ENCODE data around the gene CORO1C.
A peak's percentile ranks its signal among the peaks of the same experiment; 100 is the strongest.
"Not testable (repeated sequence)": the region's sequence is repeated elsewhere in the genome, so short reads cannot be mapped to it uniquely, and the experiment has no call there.

Gene CORO1C

GRCh38 chr12:108666401-108666881 is 64.9 kb downstream of the CORO1C start:
- peaks cover 66% of the 10 kb centered on the region for H3K4me1 ChIP-seq (ENCODE audit: control insufficient read depth, insufficient read depth, low read length)
- H3K27me3 ChIP-seq (replicated peaks; ENCODE audit: control insufficient read depth, insufficient read depth, low read length), result no peaks in the 10 kb centered on the region
- peaks cover 10% of the 10 kb centered on the region for H3K36me3 ChIP-seq (ENCODE audit: control insufficient read depth, insufficient read depth, low read length, severe bottlenecking)
- peak; percentile 56 for DNase-seq (ENCODE audit: low read depth)
- H3K9me3 ChIP-seq (ENCODE audit: control insufficient read depth, low read length), result no peaks in the 10 kb centered on the region
- H3K9ac ChIP-seq (ENCODE audit: low read length), result peak overlapping the region; percentile 67
- H3K4me3 ChIP-seq (ENCODE audit: low read length), result no peak overlapping the region

- H3K4me1 ChIP-seq (ENCODE audit: control insufficient read depth, insufficient read depth, low read length), result peaks cover 70% of the 10 kb centered on the region
- H3K36me3 ChIP-seq (ENCODE audit: control insufficient read depth, insufficient read depth, low read length, severe bottlenecking), result peaks cover 13% of the 10 kb centered on the region
- no peaks in the 10 kb centered on the region for H3K27me3 ChIP-seq (replicated peaks; ENCODE audit: control insufficient read depth, insufficient read depth, low read length)
- H3K9ac ChIP-seq (ENCODE audit: low read length), result peak overlapping the region; percentile 67
- no peaks in the 10 kb centered on the region for H3K9me3 ChIP-seq (ENCODE audit: control insufficient read depth, low read length)
- DNase-seq (ENCODE audit: low read depth), result no peak
- H3K4me3 ChIP-seq (ENCODE audit: low read length), result no peak overlapping the region
Observed at GRCh38 chr12:108665608-108666202, 65.6 kb downstream of the CORO1C start.

- Histone ChIP-seq H3K4me3 (ENCODE audit: low read length) (peak overlapping the region; percentile 67), H3K36me3 (ENCODE audit: control insufficient read depth, insufficient read depth, low read length, severe bottlenecking) (peaks cover 16% of the 10 kb centered on the region), H3K9me3 (ENCODE audit: control insufficient read depth, low read length) (no peaks in the 10 kb centered on the region), H3K27me3 (replicated peaks; ENCODE audit: control insufficient read depth, insufficient read depth, low read length) (no peaks in the 10 kb centered on the region), H3K4me1 (ENCODE audit: control insufficient read depth, insufficient read depth, low read length) (peaks cover 77% of the 10 kb centered on the region), H3K9ac (ENCODE audit: low read length) (peak overlapping the region; percentile 80)
- peak; percentile 97 for DNase-seq (ENCODE audit: low read depth)
Observed at GRCh38 chr12:108664338-108665258, 66.7 kb downstream of the CORO1C start.

- peaks cover 26% of the 10 kb centered on the region for H3K36me3 ChIP-seq (ENCODE audit: control insufficient read depth, insufficient read depth, low read length, severe bottlenecking)
- no peak for DNase-seq (ENCODE audit: low read depth)
- peak overlapping the region; percentile 80 for H3K9ac ChIP-seq (ENCODE audit: low read length)
- peaks cover 69% of the 10 kb centered on the region for H3K4me1 ChIP-seq (ENCODE audit: control insufficient read depth, insufficient read depth, low read length)
- H3K4me3 ChIP-seq (ENCODE audit: low read length), result no peak overlapping the region
- H3K27me3 ChIP-seq (replicated peaks; ENCODE audit: control insufficient read depth, insufficient read depth, low read length), result no peaks in the 10 kb centered on the region
- no peaks in the 10 kb centered on the region for H3K9me3 ChIP-seq (ENCODE audit: control insufficient read depth, low read length)
Observed at GRCh38 chr12:108663324-108664015, 67.8 kb downstream of the CORO1C start.

GRCh38 chr12:108658115-108658514 is 73.2 kb downstream of the CORO1C start:
- not testable (repeated sequence) for H3K27me3 ChIP-seq (replicated peaks; ENCODE audit: control insufficient read depth, insufficient read depth, low read length); H3K9me3 ChIP-seq (ENCODE audit: control insufficient read depth, low read length); DNase-seq (ENCODE audit: low read depth); H3K4me3 ChIP-seq (ENCODE audit: low read length); H3K9ac ChIP-seq (ENCODE audit: low read length)
- peaks cover 25% of the 10 kb centered on the region for H3K4me1 ChIP-seq (ENCODE audit: control insufficient read depth, insufficient read depth, low read length)
- H3K36me3 ChIP-seq (ENCODE audit: control insufficient read depth, insufficient read depth, low read length, severe bottlenecking), result peaks cover 65% of the 10 kb centered on the region

- H3K9me3 ChIP-seq (ENCODE audit: control insufficient read depth, low read length), result no peaks in the 10 kb centered on the region
- H3K36me3 ChIP-seq (ENCODE audit: control insufficient read depth, insufficient read depth, low read length, severe bottlenecking), result peaks cover 74% of the 10 kb centered on the region
- H3K27me3 ChIP-seq (replicated peaks; ENCODE audit: control insufficient read depth, insufficient read depth, low read length), result no peaks in the 10 kb centered on the region
- H3K9ac ChIP-seq (ENCODE audit: low read length), result no peak overlapping the region
- H3K4me3 ChIP-seq (ENCODE audit: low read length), result no peak overlapping the region
- no peak for DNase-seq (ENCODE audit: low read depth)
- H3K4me1 ChIP-seq (ENCODE audit: control insufficient read depth, insufficient read depth, low read length), result peaks cover 21% of the 10 kb centered on the region
Observed at GRCh38 chr12:108657130-108657745, 74.1 kb downstream of the CORO1C start.

- H3K4me1 ChIP-seq (ENCODE audit: control insufficient read depth, insufficient read depth, low read length), result peaks cover 21% of the 10 kb centered on the region
- not testable (repeated sequence) for H3K9ac ChIP-seq (ENCODE audit: low read length); H3K27me3 ChIP-seq (replicated peaks; ENCODE audit: control insufficient read depth, insufficient read depth, low read length); DNase-seq (ENCODE audit: low read depth); H3K9me3 ChIP-seq (ENCODE audit: control insufficient read depth, low read length); H3K4me3 ChIP-seq (ENCODE audit: low read length)
- peaks cover 74% of the 10 kb centered on the region for H3K36me3 ChIP-seq (ENCODE audit: control insufficient read depth, insufficient read depth, low read length, severe bottlenecking)
Observed at GRCh38 chr12:108656247-108656646, 75.1 kb downstream of the CORO1C start.

GRCh38 chr12:108655812-108656175 is 75.5 kb downstream of the CORO1C start:
- not testable (repeated sequence) for DNase-seq (ENCODE audit: low read depth); H3K4me3 ChIP-seq (ENCODE audit: low read length); H3K9me3 ChIP-seq (ENCODE audit: control insufficient read depth, low read length); H3K27me3 ChIP-seq (replicated peaks; ENCODE audit: control insufficient read depth, insufficient read depth, low read length); H3K9ac ChIP-seq (ENCODE audit: low read length)
- Histone ChIP-seq H3K36me3 (ENCODE audit: control insufficient read depth, insufficient read depth, low read length, severe bottlenecking) (peaks cover 74% of the 10 kb centered on the region), H3K4me1 (ENCODE audit: control insufficient read depth, insufficient read depth, low read length) (peaks cover 17% of the 10 kb centered on the region)

- H3K36me3 ChIP-seq (ENCODE audit: control insufficient read depth, insufficient read depth, low read length, severe bottlenecking), result peaks cover 83% of the 10 kb centered on the region
- not testable (repeated sequence) for H3K27me3 ChIP-seq (replicated peaks; ENCODE audit: control insufficient read depth, insufficient read depth, low read length); H3K4me3 ChIP-seq (ENCODE audit: low read length); H3K9me3 ChIP-seq (ENCODE audit: control insufficient read depth, low read length); H3K9ac ChIP-seq (ENCODE audit: low read length); DNase-seq (ENCODE audit: low read depth)
- H3K4me1 ChIP-seq (ENCODE audit: control insufficient read depth, insufficient read depth, low read length), result peaks cover 16% of the 10 kb centered on the region
Observed at GRCh38 chr12:108654622-108655021, 76.7 kb downstream of the CORO1C start.

GRCh38 chr12:108653922-108654321 is 77.4 kb downstream of the CORO1C start:
- H3K4me3 ChIP-seq (ENCODE audit: low read length), result no peak overlapping the region
- no peaks in the 10 kb centered on the region for H3K9me3 ChIP-seq (ENCODE audit: control insufficient read depth, low read length)
- H3K36me3 ChIP-seq (ENCODE audit: control insufficient read depth, insufficient read depth, low read length, severe bottlenecking), result peaks cover 84% of the 10 kb centered on the region
- H3K4me1 ChIP-seq (ENCODE audit: control insufficient read depth, insufficient read depth, low read length), result peaks cover 22% of the 10 kb centered on the region
- no peaks in the 10 kb centered on the region for H3K27me3 ChIP-seq (replicated peaks; ENCODE audit: control insufficient read depth, insufficient read depth, low read length)
- DNase-seq (ENCODE audit: low read depth), result no peak
- H3K9ac ChIP-seq (ENCODE audit: low read length), result no peak overlapping the region

- H3K36me3 ChIP-seq (ENCODE audit: control insufficient read depth, insufficient read depth, low read length, severe bottlenecking), result peaks cover 84% of the 10 kb centered on the region
- no peaks in the 10 kb centered on the region for H3K27me3 ChIP-seq (replicated peaks; ENCODE audit: control insufficient read depth, insufficient read depth, low read length)
- no peak overlapping the region for H3K4me3 ChIP-seq (ENCODE audit: low read length)
- H3K9ac ChIP-seq (ENCODE audit: low read length), result no peak overlapping the region
- H3K4me1 ChIP-seq (ENCODE audit: control insufficient read depth, insufficient read depth, low read length), result peaks cover 30% of the 10 kb centered on the region
- peak; percentile 32 for DNase-seq (ENCODE audit: low read depth)
- no peaks in the 10 kb centered on the region for H3K9me3 ChIP-seq (ENCODE audit: control insufficient read depth, low read length)
Observed at GRCh38 chr12:108653082-108653516, 78.2 kb downstream of the CORO1C start.
